H9 (cell line): ENCODE data around the gene PSMB9. TPM values are rescaled to one million over a fixed set of nuclear protein-coding genes. Genes with fewer than 3 reads are reported as not detected.

ENCODE experiments used
- DNase-seq: peaks from one replicate; pipeline ENCODE4 v3.0.0-alpha.2; 2017
- H2AFZ ChIP-seq: one replicate; pipeline ENCODE4 v1.6.1; 2013; ENCODE audit warnings: mild to moderate bottlenecking, low read length, control low read depth, moderate library complexity
- H2AK5ac ChIP-seq: 2 replicates; pipeline ENCODE4 v1.6.1; 2013; ENCODE audit warnings: low read length, control low read depth, mixed read lengths; ENCODE audit not compliant: insufficient read length
- H2BK120ac ChIP-seq: one replicate; pipeline ENCODE4 v1.6.1; 2013; ENCODE audit warnings: low read depth, mild to moderate bottlenecking, low read length, control low read depth, inconsistent platforms; ENCODE audit not compliant: poor library complexity, severe bottlenecking
- H2BK12ac ChIP-seq: 2 replicates; pipeline ENCODE4 v1.6.1; 2013; ENCODE audit warnings: low read length, control low read depth, mixed read lengths, low read depth; ENCODE audit not compliant: insufficient read length
- H2BK15ac ChIP-seq: 2 replicates; pipeline ENCODE4 v1.6.1; 2013; ENCODE audit warnings: low read depth, low read length, control low read depth
- H2BK20ac ChIP-seq: one replicate; pipeline ENCODE4 v1.6.1; 2013; ENCODE audit warnings: low read depth, mild to moderate bottlenecking, low read length, control low read depth, inconsistent platforms; ENCODE audit not compliant: poor library complexity, severe bottlenecking
- H2BK5ac ChIP-seq: 2 replicates; pipeline ENCODE4 v1.6.1; 2013; ENCODE audit warnings: low read length, control low read depth, mixed read lengths; ENCODE audit not compliant: insufficient read length
- H3K14ac ChIP-seq: 2 replicates; pipeline ENCODE4 v1.6.1; 2013; ENCODE audit warnings: low read length, control low read depth; ENCODE audit not compliant: insufficient read depth
- H3K18ac ChIP-seq: 2 replicates; pipeline ENCODE4 v1.6.1; 2013; ENCODE audit warnings: low read depth, mild to moderate bottlenecking, mixed read lengths, low read length, control low read depth; ENCODE audit not compliant: insufficient read length
- H3K23ac ChIP-seq: 2 replicates; pipeline ENCODE4 v1.6.1; 2013; ENCODE audit warnings: low read length, control low read depth, mixed read lengths, low read depth; ENCODE audit not compliant: insufficient read length
- H3K23me2 ChIP-seq: 2 replicates; pipeline ENCODE4 v1.6.1; 2013; ENCODE audit warnings: low read depth, mild to moderate bottlenecking, mixed read lengths, low read length, control low read depth; ENCODE audit not compliant: insufficient read length, poor library complexity, severe bottlenecking
- H3K27ac ChIP-seq: 2 replicates; pipeline ENCODE4 v1.5.1; 2013; ENCODE audit warnings: low read length, control low read depth, mixed read lengths, low read depth; ENCODE audit not compliant: insufficient read length
- H3K27me3 ChIP-seq: 2 replicates; pipeline ENCODE4 v1.6.1; 2013; ENCODE audit warnings: low read length, control low read depth, inconsistent platforms; ENCODE audit not compliant: insufficient read depth
- H3K4ac ChIP-seq: 2 replicates; pipeline ENCODE4 v1.6.1; 2013; ENCODE audit warnings: low read depth, mild to moderate bottlenecking, control low read depth, inconsistent platforms, low read length, moderate library complexity
- H3K4me1 ChIP-seq: 2 replicates; pipeline ENCODE4 v1.6.1; 2013; ENCODE audit warnings: low read length, control low read depth, inconsistent platforms; ENCODE audit not compliant: insufficient read depth
- H3K4me2 ChIP-seq: 2 replicates; pipeline ENCODE4 v1.6.1; 2013; ENCODE audit warnings: low read length, control low read depth, mixed read lengths; ENCODE audit not compliant: insufficient read length, insufficient read depth
- H3K56ac ChIP-seq: 2 replicates; pipeline ENCODE4 v1.6.1; 2013; ENCODE audit warnings: low read depth, mild to moderate bottlenecking, mixed read lengths, low read length, control low read depth; ENCODE audit not compliant: insufficient read length
- H3K79me1 ChIP-seq: 2 replicates; pipeline ENCODE4 v1.6.1; 2013; ENCODE audit warnings: low read depth, mild to moderate bottlenecking, moderate library complexity, low read length, control low read depth, inconsistent platforms; ENCODE audit not compliant: insufficient read depth, poor library complexity, severe bottlenecking
- H3K79me2 ChIP-seq: 2 replicates; pipeline ENCODE4 v1.6.1; 2013; ENCODE audit warnings: low read length, control low read depth, inconsistent platforms; ENCODE audit not compliant: insufficient read depth
- H3K9ac ChIP-seq: 2 replicates; pipeline ENCODE4 v1.6.1; 2013; ENCODE audit warnings: low read length, control low read depth, mixed read lengths; ENCODE audit not compliant: insufficient read length; ENCODE audit errors: extremely low read depth
- H3K9me3 ChIP-seq: one replicate; pipeline ENCODE4 v1.6.1; 2013; ENCODE audit warnings: low read depth, low read length, inconsistent platforms; ENCODE audit not compliant: control insufficient read depth
- H3T11ph ChIP-seq: one replicate; pipeline ENCODE4 v1.6.1; 2013; ENCODE audit warnings: mild to moderate bottlenecking, low read length, control low read depth, inconsistent platforms
- H4K20me1 ChIP-seq: one replicate; pipeline ENCODE4 v1.6.1; 2013; ENCODE audit not compliant: control insufficient read depth, insufficient read length, insufficient read depth
- H4K5ac ChIP-seq: 2 replicates; pipeline ENCODE4 v1.6.1; 2013; ENCODE audit warnings: low read depth, mild to moderate bottlenecking, mixed read lengths, low read length, control low read depth; ENCODE audit not compliant: insufficient read length
- H4K8ac ChIP-seq: replicated peaks from 2 replicates; pipeline ENCODE4 v1.6.1; 2013; ENCODE audit warnings: low read length, control low read depth, mixed read lengths, low read depth; ENCODE audit not compliant: insufficient read length
- H4K91ac ChIP-seq: 2 replicates; pipeline ENCODE4 v1.6.1; 2013; ENCODE audit warnings: low read depth, mild to moderate bottlenecking, moderate library complexity, mixed read lengths, low read length, control low read depth; ENCODE audit not compliant: insufficient read length
- H3K27ac Mint-ChIP-seq, 3 experiments: 2 replicates in 2 of 3; 3 replicates in 1 of 3; pipeline ENCODE4 v1.8.0; 2020 to 2021; ENCODE audit warnings: mixed read lengths in 3 of 3, mild to moderate bottlenecking in 1 of 3, moderate library complexity in 1 of 3
- H3K27me3 Mint-ChIP-seq: 2 replicates; pipeline ENCODE4 v1.8.0; 2021; ENCODE audit warnings: low read depth, mild to moderate bottlenecking, moderate library complexity, mixed read lengths
- H3K36me3 Mint-ChIP-seq, 3 experiments: 2 replicates in 2 of 3; 3 replicates in 1 of 3; pipeline ENCODE4 v1.8.0; 2020 to 2021; ENCODE audit warnings: low read depth in 3 of 3, mixed read lengths in 3 of 3; ENCODE audit not compliant: insufficient read depth in 1 of 3
- H3K4me1 Mint-ChIP-seq, 2 experiments: 2 replicates each; pipeline ENCODE4 v1.8.0; 2020; ENCODE audit warnings: mixed read lengths in 2 of 2
- H3K4me3 Mint-ChIP-seq, 2 experiments: 2 replicates in 1 of 2; 3 replicates in 1 of 2; pipeline ENCODE4 v1.8.0; 2020 to 2021; ENCODE audit warnings: mild to moderate bottlenecking in 2 of 2, mixed read lengths in 2 of 2, moderate library complexity in 1 of 2
- H3K9me3 Mint-ChIP-seq, 2 experiments: 2 replicates in 1 of 2; 3 replicates in 1 of 2; pipeline ENCODE4 v1.8.0; 2020; ENCODE audit warnings: mild to moderate bottlenecking in 2 of 2, mixed read lengths in 2 of 2, moderate library complexity in 1 of 2
- WGBS: extraction: QIAGEN DNeasy Blood & Tissue Kit; methylation state at CpG from one replicate; pipeline ENCODE4 v1.1.7; 2013; ENCODE audit warnings: missing lambda C conversion rate, low lambda C conversion rate, mixed read lengths; ENCODE audit not compliant: insufficient read length; ENCODE audit errors: extremely low coverage; 5-methylcytosine and 5-hydroxymethylcytosine counted together
- total RNA-seq: library from RNA; stranded (reverse); gene quantifications from 2 replicates; pipeline ENCODE4 v1.2.1, GENCODE V29; 2021
- TF ChIP-seq, protein P1 (sequence below): fragments of 200-600 bp; sonication (generic); conservative IDR thresholded peaks from 3 replicates; pipeline ENCODE4 v1.8.0; 2021; ENCODE audit warnings: antibody characterized with exemption, mild to moderate bottlenecking

Gene PSMB9
- total RNA-seq, 1 experiment from 2014 or later: 3.5 TPM

GRCh38 chr6:32886681-32887383 is 32.8 kb downstream of the PSMB9 start:
- Mint-ChIP-seq H3K27ac (no peak overlapping the region), H3K9me3 (no peaks in the 10 kb centered on the region), H3K4me3 (no peak overlapping the region; a peak in 1 of 5 replicates), H3K4me1 (peaks cover 0 to 2% of the 10 kb centered on the region in 2 experiments; a peak in 1 of 4 replicates), H3K36me3 (no peaks in the 10 kb centered on the region), H3K27me3 (peaks cover 10% of the 10 kb centered on the region; the same call in 1 of the 2 replicates)
- Histone ChIP-seq H4K5ac (no peak overlapping the region), H4K8ac (no peak overlapping the region), H3T11ph (no peak overlapping the region), H2BK5ac (no peak overlapping the region), H4K91ac (no peak overlapping the region), H2BK15ac (no peak overlapping the region), H3K56ac (no peak overlapping the region), H3K18ac (no peak overlapping the region), H3K14ac (no peak overlapping the region), H3K79me2 (no peaks in the 10 kb centered on the region), H3K79me1 (no peaks in the 10 kb centered on the region), H3K4ac (no peak overlapping the region), H4K20me1 (no peaks in the 10 kb centered on the region), H3K27ac (no peak overlapping the region), H2AK5ac (no peak overlapping the region), H2BK12ac (no peak overlapping the region), H3K23me2 (no peaks in the 10 kb centered on the region), H3K9me3 (no peaks in the 10 kb centered on the region), H2BK20ac (no peak overlapping the region), H3K4me2 (no peak overlapping the region), H3K27me3 (no peaks in the 10 kb centered on the region), H2AFZ (no peak overlapping the region), H3K4me1 (no peaks in the 10 kb centered on the region), H3K23ac (no peak overlapping the region), H2BK120ac (no peak overlapping the region), H3K9ac (no peak overlapping the region)
- TF ChIP-seq, protein P1, sequence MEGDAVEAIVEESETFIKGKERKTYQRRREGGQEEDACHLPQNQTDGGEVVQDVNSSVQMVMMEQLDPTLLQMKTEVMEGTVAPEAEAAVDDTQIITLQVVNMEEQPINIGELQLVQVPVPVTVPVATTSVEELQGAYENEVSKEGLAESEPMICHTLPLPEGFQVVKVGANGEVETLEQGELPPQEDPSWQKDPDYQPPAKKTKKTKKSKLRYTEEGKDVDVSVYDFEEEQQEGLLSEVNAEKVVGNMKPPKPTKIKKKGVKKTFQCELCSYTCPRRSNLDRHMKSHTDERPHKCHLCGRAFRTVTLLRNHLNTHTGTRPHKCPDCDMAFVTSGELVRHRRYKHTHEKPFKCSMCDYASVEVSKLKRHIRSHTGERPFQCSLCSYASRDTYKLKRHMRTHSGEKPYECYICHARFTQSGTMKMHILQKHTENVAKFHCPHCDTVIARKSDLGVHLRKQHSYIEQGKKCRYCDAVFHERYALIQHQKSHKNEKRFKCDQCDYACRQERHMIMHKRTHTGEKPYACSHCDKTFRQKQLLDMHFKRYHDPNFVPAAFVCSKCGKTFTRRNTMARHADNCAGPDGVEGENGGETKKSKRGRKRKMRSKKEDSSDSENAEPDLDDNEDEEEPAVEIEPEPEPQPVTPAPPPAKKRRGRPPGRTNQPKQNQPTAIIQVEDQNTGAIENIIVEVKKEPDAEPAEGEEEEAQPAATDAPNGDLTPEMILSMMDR: no peak
- WGBS: no CpG with 5 or more reads among the region's 3 CpGs
- DNase-seq: no peak
